Measurements from ENCODE around the gene LYSMD2. TPM values are rescaled to one million over a fixed set of nuclear protein-coding genes. Genes with fewer than 3 reads are reported as not detected.
A peak's percentile ranks its signal among the peaks of the same experiment; 100 is the strongest.

The LYSMD2 gene
- total RNA-seq, 1 experiment from 2014 or later: 2.9 TPM

DNA sequence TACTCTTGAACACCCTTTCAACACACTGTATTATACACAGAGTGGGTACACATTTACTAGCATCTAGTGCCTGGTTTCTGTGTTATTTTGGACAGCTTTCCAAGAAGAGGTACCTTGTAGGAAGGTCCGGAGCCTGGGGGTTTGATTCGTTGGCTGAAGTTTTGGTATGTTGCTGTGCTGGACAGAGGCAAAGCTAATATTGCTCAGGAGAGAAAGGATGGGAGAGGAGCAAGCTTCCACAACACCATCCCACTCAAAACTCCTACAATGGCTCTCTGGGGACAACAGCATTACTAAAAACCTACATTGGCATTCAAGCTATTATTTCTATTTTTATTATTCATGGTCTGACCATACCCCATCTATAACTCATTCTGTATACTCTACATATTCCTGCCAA lies 1.1 kb upstream of the LYSMD2 start:
- Histone ChIP-seq H3K9me3 (ENCODE audit: low read depth, low read length, poor library complexity, severe bottlenecking) (no peaks in the 10 kb centered on the region), H3K4me1 (ENCODE audit: insufficient read depth, low read length, poor library complexity, severe bottlenecking) (no peaks in the 10 kb centered on the region), H3K36me3 (ENCODE audit: insufficient read depth, low read length, poor library complexity, severe bottlenecking) (no peaks in the 10 kb centered on the region), H3K4me3 (ENCODE audit: low read depth, low read length, poor library complexity, severe bottlenecking) (no peak overlapping the region), H3K27me3 (replicated peaks; ENCODE audit: insufficient read depth, low read depth, low read length, poor library complexity) (no peaks in the 10 kb centered on the region), H3K27ac (ENCODE audit: low read depth, low read length, poor library complexity, severe bottlenecking) (no peak overlapping the region)
- intact Hi-C loops (cut with micrococcal nuclease; ENCODE audit: unreplicated experiment): no loop called here
- CTCF ChIA-PET: no interaction called here
- POLR2A ChIA-PET (ENCODE audit: low non-redundant PET): no interaction called here
- no TSS peak for BruUV-seq (replicated peaks)
- TF ChIP-seq EZH2 (IDR thresholded peaks at IDR 0.05; ENCODE audit: borderline replicate concordance, low read depth, low read length, poor library complexity, severe bottlenecking): no peak
- TF ChIP-seq, protein P1, sequence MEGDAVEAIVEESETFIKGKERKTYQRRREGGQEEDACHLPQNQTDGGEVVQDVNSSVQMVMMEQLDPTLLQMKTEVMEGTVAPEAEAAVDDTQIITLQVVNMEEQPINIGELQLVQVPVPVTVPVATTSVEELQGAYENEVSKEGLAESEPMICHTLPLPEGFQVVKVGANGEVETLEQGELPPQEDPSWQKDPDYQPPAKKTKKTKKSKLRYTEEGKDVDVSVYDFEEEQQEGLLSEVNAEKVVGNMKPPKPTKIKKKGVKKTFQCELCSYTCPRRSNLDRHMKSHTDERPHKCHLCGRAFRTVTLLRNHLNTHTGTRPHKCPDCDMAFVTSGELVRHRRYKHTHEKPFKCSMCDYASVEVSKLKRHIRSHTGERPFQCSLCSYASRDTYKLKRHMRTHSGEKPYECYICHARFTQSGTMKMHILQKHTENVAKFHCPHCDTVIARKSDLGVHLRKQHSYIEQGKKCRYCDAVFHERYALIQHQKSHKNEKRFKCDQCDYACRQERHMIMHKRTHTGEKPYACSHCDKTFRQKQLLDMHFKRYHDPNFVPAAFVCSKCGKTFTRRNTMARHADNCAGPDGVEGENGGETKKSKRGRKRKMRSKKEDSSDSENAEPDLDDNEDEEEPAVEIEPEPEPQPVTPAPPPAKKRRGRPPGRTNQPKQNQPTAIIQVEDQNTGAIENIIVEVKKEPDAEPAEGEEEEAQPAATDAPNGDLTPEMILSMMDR (conservative IDR thresholded peaks at IDR 0.05; ENCODE audit: low read depth, low read length): no peak
- DNase-seq (ENCODE audit: low spot score): no peak

DNA sequence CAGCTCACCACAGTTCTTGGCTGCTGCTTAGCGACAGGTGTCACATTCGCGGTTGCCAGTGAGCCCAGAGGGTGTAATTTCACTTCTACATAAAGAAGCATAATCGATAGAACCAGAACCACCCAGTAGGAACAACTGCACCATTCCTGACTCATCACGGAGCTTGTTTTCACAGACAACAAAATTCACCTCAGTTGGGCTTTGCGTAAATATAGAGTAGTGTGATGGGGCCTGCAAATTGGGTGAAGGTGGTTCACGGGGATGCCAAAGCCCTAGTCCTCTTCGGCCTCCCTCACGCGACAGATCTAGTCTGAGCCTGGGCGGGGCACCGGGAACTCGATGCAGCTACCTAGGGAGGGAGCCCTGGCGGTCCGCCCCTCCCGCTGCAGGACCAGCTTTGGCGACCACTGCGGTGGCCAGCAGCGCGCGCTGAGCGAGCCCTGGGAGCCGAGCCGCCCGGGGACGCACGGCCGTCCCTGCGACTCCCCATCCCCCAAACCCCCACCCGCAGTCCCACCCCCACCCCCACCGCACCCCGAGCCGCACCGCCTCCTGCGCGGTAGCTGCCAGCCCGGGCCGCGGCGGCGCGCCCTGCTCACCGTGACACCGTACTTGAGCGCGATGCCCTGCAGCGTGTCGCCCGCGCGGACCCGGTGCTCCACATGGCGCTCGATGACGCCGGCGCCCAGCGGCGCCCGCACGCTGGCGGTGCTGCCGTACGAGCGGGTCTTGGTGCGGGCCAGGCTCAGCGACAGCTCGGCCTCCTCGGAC lies 519 bp downstream of the LYSMD2 start:
- CTCF ChIA-PET: no interaction called here
- H3K27me3 ChIP-seq (replicated peaks; ENCODE audit: insufficient read depth, low read depth, low read length, poor library complexity): no peaks in the 10 kb centered on the region
- peak overlapping the region; percentile 62 for H3K4me3 ChIP-seq (ENCODE audit: low read depth, low read length, poor library complexity, severe bottlenecking)
- no peaks in the 10 kb centered on the region for H3K36me3 ChIP-seq (ENCODE audit: insufficient read depth, low read length, poor library complexity, severe bottlenecking)
- TF ChIP-seq EZH2 (IDR thresholded peaks at IDR 0.05; ENCODE audit: borderline replicate concordance, low read depth, low read length, poor library complexity, severe bottlenecking): no peak
- no peaks in the 10 kb centered on the region for H3K9me3 ChIP-seq (ENCODE audit: low read depth, low read length, poor library complexity, severe bottlenecking)
- intact Hi-C loops (cut with micrococcal nuclease; ENCODE audit: unreplicated experiment): no loop called here
- no peaks in the 10 kb centered on the region for H3K4me1 ChIP-seq (ENCODE audit: insufficient read depth, low read length, poor library complexity, severe bottlenecking)
- BruUV-seq (replicated peaks): no TSS peak
- peak overlapping the region; percentile 19 for H3K27ac ChIP-seq (ENCODE audit: low read depth, low read length, poor library complexity, severe bottlenecking)
- peak; percentile 49 for DNase-seq (ENCODE audit: low spot score)
- POLR2A ChIA-PET (ENCODE audit: low non-redundant PET): no interaction called here

DNA sequence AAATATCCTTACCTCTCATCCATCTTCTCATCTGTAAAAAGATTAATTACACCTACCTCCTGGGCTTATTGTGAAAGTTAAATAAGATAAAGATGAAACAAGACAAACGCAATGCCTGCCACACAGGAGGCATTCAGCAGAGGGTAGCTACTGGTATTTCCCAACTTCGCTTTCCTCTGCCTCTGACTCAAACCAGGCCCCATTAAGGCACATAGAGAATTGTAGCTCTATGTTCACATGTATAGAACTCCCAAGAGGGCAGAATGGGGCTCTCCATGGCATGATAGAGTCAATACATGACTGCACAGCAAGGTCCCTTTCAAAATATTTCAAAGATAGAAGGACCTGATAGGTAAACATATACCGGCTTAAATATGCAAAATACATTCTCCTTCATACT lies 1.4 kb downstream of the LYSMD2 start:
- intact Hi-C loops (cut with micrococcal nuclease; ENCODE audit: unreplicated experiment): no loop called here
- H3K4me1 ChIP-seq (ENCODE audit: insufficient read depth, low read length, poor library complexity, severe bottlenecking): no peaks in the 10 kb centered on the region
- CTCF ChIA-PET: no interaction called here
- BruUV-seq (replicated peaks): no TSS peak
- POLR2A ChIA-PET (ENCODE audit: low non-redundant PET): no interaction called here
- no peak for TF ChIP-seq EZH2 (IDR thresholded peaks at IDR 0.05; ENCODE audit: borderline replicate concordance, low read depth, low read length, poor library complexity, severe bottlenecking)
- TF ChIP-seq, protein P1 (conservative IDR thresholded peaks at IDR 0.05; ENCODE audit: low read depth, low read length): no peak
- H3K27me3 ChIP-seq (replicated peaks; ENCODE audit: insufficient read depth, low read depth, low read length, poor library complexity): no peaks in the 10 kb centered on the region
- DNase-seq (ENCODE audit: low spot score): no peak
- no peaks in the 10 kb centered on the region for H3K9me3 ChIP-seq (ENCODE audit: low read depth, low read length, poor library complexity, severe bottlenecking)
- no peak overlapping the region for H3K4me3 ChIP-seq (ENCODE audit: low read depth, low read length, poor library complexity, severe bottlenecking)
- no peak overlapping the region for H3K27ac ChIP-seq (ENCODE audit: low read depth, low read length, poor library complexity, severe bottlenecking)
- no peaks in the 10 kb centered on the region for H3K36me3 ChIP-seq (ENCODE audit: insufficient read depth, low read length, poor library complexity, severe bottlenecking)
